Activated CD8-positive, alpha-beta T cell treated with anti-CD3 and anti-CD28 coated beads for 36 hours (primary cell): ENCODE results near the gene SMARCA2. TPM values are rescaled to one million over a fixed set of nuclear protein-coding genes. Genes with fewer than 3 reads are reported as not detected.
A peak's percentile ranks its signal among the peaks of the same experiment; 100 is the strongest.

Source experiments
- ATAC-seq: fragments of 200-7000 bp; cut with Tn5 transposase; one replicate; pipeline ENCODE4 v1.10.0; 2021; ENCODE audit warnings: mild to moderate bottlenecking, moderate library complexity
- CTCF ChIA-PET: fragments of 350-600 bp; sonication (Branson Sonifier 250); formaldehyde crosslinking; loops from one replicate; lab custom pipeline; 2021; ENCODE audit warnings: antibody characterized with exemption; lab: Charles Lee
- POLR2A ChIA-PET: fragments of 350-600 bp; sonication (Branson Sonifier 250); formaldehyde crosslinking; loops from one replicate; lab custom pipeline; 2021; ENCODE audit warnings: antibody characterized with exemption; lab: Charles Lee
- DNase-seq: peaks from one replicate; pipeline ENCODE4 v3.0.0-alpha.2; 2020
- H3K27ac Mint-ChIP-seq: one replicate; pipeline ENCODE4 v1.8.0; 2021; ENCODE audit warnings: mild to moderate bottlenecking, mixed read lengths
- H3K27me3 Mint-ChIP-seq: one replicate; pipeline ENCODE4 v1.8.0; 2021; ENCODE audit warnings: mixed read lengths
- H3K36me3 Mint-ChIP-seq: one replicate; pipeline ENCODE4 v1.8.0; 2021; ENCODE audit warnings: low read depth, mixed read lengths
- H3K4me1 Mint-ChIP-seq: one replicate; pipeline ENCODE4 v1.8.0; 2021; ENCODE audit warnings: low read depth, mixed read lengths
- H3K4me3 Mint-ChIP-seq: one replicate; pipeline ENCODE4 v1.8.0; 2021; ENCODE audit warnings: mild to moderate bottlenecking, moderate library complexity, mixed read lengths
- H3K9me3 Mint-ChIP-seq: one replicate; pipeline ENCODE4 v1.8.0; 2021; ENCODE audit warnings: mixed read lengths
- CTCF ChIP-seq: fragments of 200-600 bp; IDR thresholded peaks from one replicate; pipeline ENCODE4 v1.8.0; 2022; ENCODE audit warnings: antibody characterized with exemption, mild to moderate bottlenecking
- intact Hi-C: fragments of 100-400 bp; cut with micrococcal nuclease; formaldehyde crosslinking; loops from one replicate; pipeline ENCODE4 v1.10.0; 2022
- total RNA-seq, 2 experiments: library from RNA; stranded (reverse); gene quantifications; one replicate each; pipeline ENCODE4 v1.2.3, GENCODE V29; 2021

SMARCA2 gene
- total RNA-seq, 2 experiments from 2014 or later, result 94.7 to 99.4 TPM

GRCh38 chr9:2196757-2197156 is 181.6 kb downstream of the SMARCA2 start:
- Mint-ChIP-seq H3K9me3 (peaks cover 13% of the 10 kb centered on the region), H3K4me3 (no peak overlapping the region), H3K36me3 (peaks cover 77% of the 10 kb centered on the region), H3K27ac (no peak overlapping the region), H3K27me3 (no peaks in the 10 kb centered on the region), H3K4me1 (peaks cover 26% of the 10 kb centered on the region)
- ATAC-seq (no peak), DNase-seq (no peak)
- ChIA-PET POLR2A (no interaction called here), CTCF (no interaction called here)
- no peak for TF ChIP-seq CTCF
- intact Hi-C loops, result no loop called here

- ChIA-PET POLR2A (no interaction called here), CTCF (no interaction called here)
- H3K27me3 Mint-ChIP-seq, result no peaks in the 10 kb centered on the region
- ATAC-seq (no peak), DNase-seq (no peak)
- peaks cover 59% of the 10 kb centered on the region for H3K36me3 Mint-ChIP-seq
- intact Hi-C loops, result no loop called here
- peaks cover 9% of the 10 kb centered on the region for H3K4me1 Mint-ChIP-seq
- H3K4me3 Mint-ChIP-seq, result no peak overlapping the region
- TF ChIP-seq CTCF, result no peak
- H3K27ac Mint-ChIP-seq, result peak overlapping the region; percentile 28
- peaks cover 17% of the 10 kb centered on the region for H3K9me3 Mint-ChIP-seq
Measured at GRCh38 chr9:2198956-2199635, 183.9 kb downstream of the SMARCA2 start.

GRCh38 chr9:2199999-2200796 is 185.1 kb downstream of the SMARCA2 start:
- CTCF ChIA-PET, result no interaction called here
- ATAC-seq (no peak), DNase-seq (no peak)
- Mint-ChIP-seq H3K9me3 (peaks cover 17% of the 10 kb centered on the region), H3K4me1 (peaks cover 9% of the 10 kb centered on the region), H3K27ac (no peak overlapping the region), H3K27me3 (no peaks in the 10 kb centered on the region), H3K4me3 (no peak overlapping the region), H3K36me3 (peaks cover 49% of the 10 kb centered on the region)
- intact Hi-C loops, result no loop called here
- POLR2A ChIA-PET, result no interaction called here
- no peak for TF ChIP-seq CTCF

GRCh38 chr9:2208465-2208864 is 193.3 kb downstream of the SMARCA2 start:
- no peak overlapping the region for H3K4me3 Mint-ChIP-seq
- H3K4me1 Mint-ChIP-seq, result no peaks in the 10 kb centered on the region
- no peaks in the 10 kb centered on the region for H3K27me3 Mint-ChIP-seq
- no peaks in the 10 kb centered on the region for H3K36me3 Mint-ChIP-seq
- H3K27ac Mint-ChIP-seq, result no peak overlapping the region
- intact Hi-C loops, result no loop called here
- ATAC-seq (no peak), DNase-seq (no peak)
- CTCF ChIA-PET, result no interaction called here
- POLR2A ChIA-PET, result no interaction called here
- TF ChIP-seq CTCF, result no peak
- H3K9me3 Mint-ChIP-seq, result peaks cover 1% of the 10 kb centered on the region

- ChIA-PET POLR2A (no interaction called here), CTCF (no interaction called here)
- DNase-seq, result no peak
- TF ChIP-seq CTCF, result no peak
- intact Hi-C loops, result no loop called here
- H3K27ac Mint-ChIP-seq, result no peak overlapping the region
- no peaks in the 10 kb centered on the region for H3K36me3 Mint-ChIP-seq
- H3K4me1 Mint-ChIP-seq, result no peaks in the 10 kb centered on the region
- H3K27me3 Mint-ChIP-seq, result no peaks in the 10 kb centered on the region
- no peak for ATAC-seq
- H3K9me3 Mint-ChIP-seq, result no peaks in the 10 kb centered on the region
- no peak overlapping the region for H3K4me3 Mint-ChIP-seq
Measured at GRCh38 chr9:2208991-2209390, 193.8 kb downstream of the SMARCA2 start.
